AG04449 (cell line): ENCODE results near the gene PLEKHG2.

Source experiments
- CTCF ChIA-PET: fragments of 350-600 bp; formaldehyde crosslinking; extraction: SDS; loops from one replicate; lab custom pipeline; 2021; ENCODE audit warnings: antibody characterized with exemption; lab: Yijun Ruan, JAX
- POLR2A ChIA-PET: fragments of 400-600, 350-600 bp; formaldehyde crosslinking; extraction: SDS; loops from one replicate; lab custom pipeline; 2020; ENCODE audit warnings: antibody characterized with exemption, inconsistent platforms; lab: Yijun Ruan, JAX
- DNase-seq: peaks from one replicate; pipeline ENCODE4 v3.0.0-alpha.2; 2010; ENCODE audit warnings: low read depth, low spot score
- H3K4me3 ChIP-seq: 2 replicates; pipeline ENCODE4 v1.5.1; 2011; ENCODE audit warnings: low read depth, mild to moderate bottlenecking, control low read depth, low read length
- CTCF ChIP-seq: IDR thresholded peaks from one replicate; pipeline ENCODE4 v1.5.1; 2011; ENCODE audit warnings: mild to moderate bottlenecking, moderate library complexity, low read length, control low read depth, inconsistent platforms; ENCODE audit not compliant: insufficient read depth; ENCODE audit errors: missing control alignments

PLEKHG2 gene

GRCh38 chr19:39428283-39429112, 16.0 kb downstream of the PLEKHG2 start:
- CTCF ChIA-PET: interaction anchor here (1.1 to 3.9 kb wide), 7 partner anchors 10 to 104 kb away, joined by 3 to 26 read pairs (median 6); partner anchors contain the start of genes EID2B and PLEKHG2
- peak overlapping the region; percentile 2; the same call in 1 of the 2 replicates for H3K4me3 ChIP-seq
- POLR2A ChIA-PET: interaction anchor here (0.6 to 3.4 kb wide), 8 partner anchors 8 to 52 kb away, joined by 3 to 16 read pairs (median 4); partner anchors contain the start of genes PLEKHG2, SUPT5H, TIMM50 and ZFP36
- no peak for DNase-seq
- TF ChIP-seq CTCF: no peak

GRCh38 chr19:39430675-39431593, 18.5 kb downstream of the PLEKHG2 start:
- no peak for DNase-seq
- TF ChIP-seq CTCF: no peak
- H3K4me3 ChIP-seq: no peak overlapping the region
- ChIA-PET POLR2A (interaction anchor here (0.7 kb wide), 1 partner anchor 94 kb away, joined by 3 read pairs; no protein-coding TSS in a partner anchor), CTCF (interaction anchor here (2.4 kb wide), 1 partner anchor 33 kb away, joined by 10 read pairs; no protein-coding TSS in a partner anchor)

- H3K4me3 ChIP-seq: no peak overlapping the region
- TF ChIP-seq CTCF: no peak
- ChIA-PET POLR2A (interaction anchor here (0.6 to 1.1 kb wide), 5 partner anchors 12 to 92 kb away, joined by 3 to 6 read pairs (median 3); partner anchors contain the start of gene SUPT5H), CTCF (interaction anchor here (1.0 to 2.4 kb wide), 4 partner anchors 14 to 100 kb away, joined by 3 to 10 read pairs (median 5); partner anchors contain the start of gene EID2B)
- no peak for DNase-seq
Measured at GRCh38 chr19:39432677-39433025, 20.2 kb downstream of the PLEKHG2 start.

- POLR2A ChIA-PET: interaction anchor here (0.8 to 1.1 kb wide), 2 partner anchors 11 to 30 kb away, joined by 3 to 6 read pairs; partner anchors contain the start of gene SUPT5H
- DNase-seq: no peak
- no peak overlapping the region; the same call in 1 of the 2 replicates for H3K4me3 ChIP-seq
- CTCF ChIA-PET: interaction anchor here (1.0 to 1.9 kb wide), 5 partner anchors 17 to 100 kb away, joined by 4 to 6 read pairs (median 4); partner anchors contain the start of gene EID2B
- no peak for TF ChIP-seq CTCF
Measured at GRCh38 chr19:39433480-39434079, 21.1 kb downstream of the PLEKHG2 start.

- ChIA-PET POLR2A (interaction anchor here (0.8 to 1.8 kb wide), 6 partner anchors 7 to 40 kb away, joined by 3 to 31 read pairs (median 21); partner anchors contain the start of gene SUPT5H), CTCF (interaction anchor here (1.0 to 1.9 kb wide), 10 partner anchors 7 to 98 kb away, joined by 3 to 11 read pairs (median 5); partner anchors contain the start of genes DLL3, EID2B and PLEKHG2)
- DNase-seq: no peak
- no peak for TF ChIP-seq CTCF
- peak overlapping the region; percentile 100 for H3K4me3 ChIP-seq
Measured at GRCh38 chr19:39434123-39435076, 21.9 kb downstream of the PLEKHG2 start.
